OCI-LY1 (cell line): ENCODE data around the gene GDPD1.

Source experiments
- H2AFZ ChIP-seq: fragments of 200-600 bp; sonication (generic), shearing (Covaris generic); 2 replicates; pipeline ENCODE4 v1.6.0; 2014; ENCODE audit warnings: antibody characterized with exemption, mild to moderate bottlenecking, low read length
- H3F3A ChIP-seq: fragments of 200-600 bp; sonication (generic), shearing (Covaris generic); 2 replicates; pipeline ENCODE4 v1.6.0; 2014; ENCODE audit warnings: mild to moderate bottlenecking, antibody characterized with exemption, low read length, moderate library complexity; ENCODE audit not compliant: insufficient read depth
- H3K27ac ChIP-seq: fragments of 200-600 bp; sonication (generic); 2 replicates; pipeline ENCODE4 v1.5.1; 2014; ENCODE audit warnings: low read length, mixed run types, mild to moderate bottlenecking, low read depth; ENCODE audit not compliant: poor library complexity, severe bottlenecking
- H3K27me3 ChIP-seq: fragments of 200-600 bp; sonication (generic); 2 replicates; pipeline ENCODE4 v1.6.0; 2014; ENCODE audit warnings: antibody characterized with exemption, mild to moderate bottlenecking, low read length, moderate library complexity; ENCODE audit not compliant: insufficient read depth
- H3K36me3 ChIP-seq: fragments of 200-600 bp; sonication (generic); 2 replicates; pipeline ENCODE4 v1.6.1; 2014; ENCODE audit warnings: mild to moderate bottlenecking, antibody characterized with exemption, low read length, moderate library complexity, mixed read lengths; ENCODE audit not compliant: insufficient read depth
- H3K4me1 ChIP-seq: fragments of 200-600 bp; sonication (generic); 2 replicates; pipeline ENCODE4 v1.5.1; 2014; ENCODE audit warnings: mild to moderate bottlenecking, low read length, moderate library complexity; ENCODE audit not compliant: insufficient read depth, severe bottlenecking
- H3K4me2 ChIP-seq: fragments of 200-600 bp; sonication (generic), shearing (Covaris generic); 2 replicates; pipeline ENCODE4 v1.6.1; 2014; ENCODE audit warnings: low read length
- H3K4me3 ChIP-seq: fragments of 200-600 bp; sonication (generic); 2 replicates; pipeline ENCODE4 v1.5.1; 2014; ENCODE audit warnings: low read length, low read depth, mild to moderate bottlenecking, mixed read lengths; ENCODE audit not compliant: poor library complexity, severe bottlenecking
- H3K79me2 ChIP-seq: fragments of 200-600 bp; shearing (Covaris generic); 2 replicates; pipeline ENCODE4 v1.6.1; 2016; ENCODE audit warnings: mixed run types, low read length, mixed read lengths; ENCODE audit not compliant: insufficient read depth
- H3K9ac ChIP-seq: fragments of 200-600 bp; sonication (generic), shearing (Covaris generic); 2 replicates; pipeline ENCODE4 v1.6.1; 2014; ENCODE audit warnings: mild to moderate bottlenecking, low read length, mixed read lengths
- H3K9me2 ChIP-seq: fragments of 200-600 bp; sonication (generic), shearing (Covaris generic); 2 replicates; pipeline ENCODE4 v1.6.1; 2014; ENCODE audit warnings: low read depth, mild to moderate bottlenecking, low read length, mixed read lengths
- H3K9me3 ChIP-seq: fragments of 200-600 bp; shearing (Covaris generic); 2 replicates; pipeline ENCODE4 v1.6.1; 2014; ENCODE audit warnings: low read length, mixed read lengths
- H4K20me1 ChIP-seq: fragments of 200-600 bp; sonication (generic), shearing (Covaris generic); 2 replicates; pipeline ENCODE4 v1.6.0; 2016; ENCODE audit warnings: mild to moderate bottlenecking, low read length; ENCODE audit not compliant: insufficient read depth
- CTCF ChIP-seq: fragments of 200-600 bp; sonication (generic), shearing (Covaris generic); IDR thresholded peaks from 2 replicates; pipeline ENCODE4 v1.5.1; 2017; ENCODE audit warnings: mild to moderate bottlenecking, antibody characterized with exemption, low read length, moderate library complexity, mixed read lengths
- EZH2 ChIP-seq: fragments of 200-600 bp; sonication (generic), shearing (Covaris generic); IDR thresholded peaks from 2 replicates; pipeline ENCODE4 v1.8.0; 2017; ENCODE audit warnings: borderline replicate concordance, mixed run types, mild to moderate bottlenecking, antibody characterized with exemption, low read length, moderate library complexity, mixed read lengths

GDPD1 gene

GRCh38 chr17:59278406-59278805 is 58.1 kb downstream of the GDPD1 start:
- Histone ChIP-seq H3K27ac (no peak overlapping the region), H3K4me3 (no peak overlapping the region), H3K36me3 (no peaks in the 10 kb centered on the region), H3K9ac (no peak overlapping the region), H3F3A (no peaks in the 10 kb centered on the region), H3K4me2 (no peak overlapping the region), H3K4me1 (peaks cover 12% of the 10 kb centered on the region), H3K27me3 (no peaks in the 10 kb centered on the region), H3K9me3 (no peaks in the 10 kb centered on the region), H2AFZ (no peak overlapping the region), H3K79me2 (no peaks in the 10 kb centered on the region), H4K20me1 (no peaks in the 10 kb centered on the region), H3K9me2 (no peaks in the 10 kb centered on the region)
- no peak for TF ChIP-seq EZH2
- TF ChIP-seq CTCF = no peak

GRCh38 chr17:59284317-59284716 is 64.0 kb downstream of the GDPD1 start:
- H3K9me3 ChIP-seq = no peaks in the 10 kb centered on the region
- H3K9ac ChIP-seq = no peak overlapping the region
- H3K9me2 ChIP-seq = no peaks in the 10 kb centered on the region
- no peak overlapping the region for H2AFZ ChIP-seq
- no peaks in the 10 kb centered on the region for H4K20me1 ChIP-seq
- H3K27me3 ChIP-seq = no peaks in the 10 kb centered on the region
- no peak overlapping the region for H3K4me2 ChIP-seq
- no peak overlapping the region for H3K4me3 ChIP-seq
- H3K27ac ChIP-seq = no peak overlapping the region
- H3F3A ChIP-seq = no peaks in the 10 kb centered on the region
- no peaks in the 10 kb centered on the region for H3K36me3 ChIP-seq
- no peaks in the 10 kb centered on the region for H3K79me2 ChIP-seq
- H3K4me1 ChIP-seq = no peaks in the 10 kb centered on the region
- TF ChIP-seq EZH2 = no peak

- no peaks in the 10 kb centered on the region for H3F3A ChIP-seq
- H4K20me1 ChIP-seq = no peaks in the 10 kb centered on the region
- no peak overlapping the region for H3K4me3 ChIP-seq
- TF ChIP-seq CTCF (no peak), EZH2 (no peak)
- peaks cover 14% of the 10 kb centered on the region for H3K4me1 ChIP-seq
- H3K4me2 ChIP-seq = no peak overlapping the region
- no peak overlapping the region for H2AFZ ChIP-seq
- no peaks in the 10 kb centered on the region for H3K36me3 ChIP-seq
- H3K9ac ChIP-seq = no peak overlapping the region
- no peaks in the 10 kb centered on the region for H3K79me2 ChIP-seq
- no peaks in the 10 kb centered on the region for H3K9me3 ChIP-seq
- no peaks in the 10 kb centered on the region for H3K27me3 ChIP-seq
- no peak overlapping the region for H3K27ac ChIP-seq
- H3K9me2 ChIP-seq = no peaks in the 10 kb centered on the region
Observed at GRCh38 chr17:59287452-59287851, 67.1 kb downstream of the GDPD1 start.

GRCh38 chr17:59287891-59288290 is 67.6 kb downstream of the GDPD1 start:
- no peaks in the 10 kb centered on the region for H4K20me1 ChIP-seq
- no peaks in the 10 kb centered on the region for H3K79me2 ChIP-seq
- no peak overlapping the region for H3K4me2 ChIP-seq
- no peak overlapping the region for H3K27ac ChIP-seq
- H3K9me2 ChIP-seq = no peaks in the 10 kb centered on the region
- no peaks in the 10 kb centered on the region for H3K36me3 ChIP-seq
- no peaks in the 10 kb centered on the region for H3K9me3 ChIP-seq
- H3F3A ChIP-seq = no peaks in the 10 kb centered on the region
- peaks cover 14% of the 10 kb centered on the region for H3K4me1 ChIP-seq
- H2AFZ ChIP-seq = no peak overlapping the region
- TF ChIP-seq CTCF = no peak
- TF ChIP-seq EZH2 = no peak
- H3K9ac ChIP-seq = no peak overlapping the region
- H3K4me3 ChIP-seq = no peak overlapping the region
- no peaks in the 10 kb centered on the region for H3K27me3 ChIP-seq
